Panc1 (cell line): ENCODE measurements around the gene RNF25.

Experiments used
- SIN3A ChIP-seq: IDR thresholded peaks from 2 replicates; pipeline ENCODE4 v1.6.1; 2012; ENCODE audit warnings: low read depth, mild to moderate bottlenecking, low read length, moderate library complexity, borderline replicate concordance; ENCODE audit not compliant: insufficient read depth
- TF ChIP-seq, protein P1 (sequence below): fragments of 450-650 bp; IDR thresholded peaks from 2 replicates; pipeline ENCODE4 v1.5.1; 2017; ENCODE audit warnings: mild to moderate bottlenecking
- TF ChIP-seq, protein P2 (sequence below), 2 experiments: IDR thresholded peaks; 2 replicates each; pipeline ENCODE4 v1.6.1; 2011 to 2012; ENCODE audit warnings: low read depth in 2 of 2, control low read depth in 1 of 2, low read length in 1 of 2, mild to moderate bottlenecking in 1 of 2, moderate library complexity in 1 of 2; ENCODE audit not compliant: insufficient read depth in 1 of 2

DNA sequence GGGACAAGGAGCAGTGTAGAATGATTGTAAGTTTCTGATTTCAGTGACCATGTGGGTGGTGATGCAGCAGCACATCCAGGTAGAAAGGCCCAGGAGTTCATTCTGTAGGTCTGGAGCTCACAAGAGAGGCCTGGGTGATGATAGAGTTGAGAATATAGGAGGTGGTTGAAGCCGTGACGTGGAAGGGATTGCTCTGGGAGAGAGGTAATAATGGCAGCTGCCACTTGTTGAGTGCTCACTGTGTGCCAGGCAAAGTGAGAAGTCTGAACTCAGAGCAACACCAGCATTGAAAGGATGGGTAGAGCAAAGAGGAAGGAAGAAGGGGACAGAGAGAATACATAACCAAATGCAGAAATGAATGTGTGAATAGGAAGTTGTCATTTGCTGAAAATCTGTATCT, 42.1 kb upstream of the RNF25 start:
- TF ChIP-seq, protein P1, sequence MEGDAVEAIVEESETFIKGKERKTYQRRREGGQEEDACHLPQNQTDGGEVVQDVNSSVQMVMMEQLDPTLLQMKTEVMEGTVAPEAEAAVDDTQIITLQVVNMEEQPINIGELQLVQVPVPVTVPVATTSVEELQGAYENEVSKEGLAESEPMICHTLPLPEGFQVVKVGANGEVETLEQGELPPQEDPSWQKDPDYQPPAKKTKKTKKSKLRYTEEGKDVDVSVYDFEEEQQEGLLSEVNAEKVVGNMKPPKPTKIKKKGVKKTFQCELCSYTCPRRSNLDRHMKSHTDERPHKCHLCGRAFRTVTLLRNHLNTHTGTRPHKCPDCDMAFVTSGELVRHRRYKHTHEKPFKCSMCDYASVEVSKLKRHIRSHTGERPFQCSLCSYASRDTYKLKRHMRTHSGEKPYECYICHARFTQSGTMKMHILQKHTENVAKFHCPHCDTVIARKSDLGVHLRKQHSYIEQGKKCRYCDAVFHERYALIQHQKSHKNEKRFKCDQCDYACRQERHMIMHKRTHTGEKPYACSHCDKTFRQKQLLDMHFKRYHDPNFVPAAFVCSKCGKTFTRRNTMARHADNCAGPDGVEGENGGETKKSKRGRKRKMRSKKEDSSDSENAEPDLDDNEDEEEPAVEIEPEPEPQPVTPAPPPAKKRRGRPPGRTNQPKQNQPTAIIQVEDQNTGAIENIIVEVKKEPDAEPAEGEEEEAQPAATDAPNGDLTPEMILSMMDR = no peak
- TF ChIP-seq, protein P2, sequence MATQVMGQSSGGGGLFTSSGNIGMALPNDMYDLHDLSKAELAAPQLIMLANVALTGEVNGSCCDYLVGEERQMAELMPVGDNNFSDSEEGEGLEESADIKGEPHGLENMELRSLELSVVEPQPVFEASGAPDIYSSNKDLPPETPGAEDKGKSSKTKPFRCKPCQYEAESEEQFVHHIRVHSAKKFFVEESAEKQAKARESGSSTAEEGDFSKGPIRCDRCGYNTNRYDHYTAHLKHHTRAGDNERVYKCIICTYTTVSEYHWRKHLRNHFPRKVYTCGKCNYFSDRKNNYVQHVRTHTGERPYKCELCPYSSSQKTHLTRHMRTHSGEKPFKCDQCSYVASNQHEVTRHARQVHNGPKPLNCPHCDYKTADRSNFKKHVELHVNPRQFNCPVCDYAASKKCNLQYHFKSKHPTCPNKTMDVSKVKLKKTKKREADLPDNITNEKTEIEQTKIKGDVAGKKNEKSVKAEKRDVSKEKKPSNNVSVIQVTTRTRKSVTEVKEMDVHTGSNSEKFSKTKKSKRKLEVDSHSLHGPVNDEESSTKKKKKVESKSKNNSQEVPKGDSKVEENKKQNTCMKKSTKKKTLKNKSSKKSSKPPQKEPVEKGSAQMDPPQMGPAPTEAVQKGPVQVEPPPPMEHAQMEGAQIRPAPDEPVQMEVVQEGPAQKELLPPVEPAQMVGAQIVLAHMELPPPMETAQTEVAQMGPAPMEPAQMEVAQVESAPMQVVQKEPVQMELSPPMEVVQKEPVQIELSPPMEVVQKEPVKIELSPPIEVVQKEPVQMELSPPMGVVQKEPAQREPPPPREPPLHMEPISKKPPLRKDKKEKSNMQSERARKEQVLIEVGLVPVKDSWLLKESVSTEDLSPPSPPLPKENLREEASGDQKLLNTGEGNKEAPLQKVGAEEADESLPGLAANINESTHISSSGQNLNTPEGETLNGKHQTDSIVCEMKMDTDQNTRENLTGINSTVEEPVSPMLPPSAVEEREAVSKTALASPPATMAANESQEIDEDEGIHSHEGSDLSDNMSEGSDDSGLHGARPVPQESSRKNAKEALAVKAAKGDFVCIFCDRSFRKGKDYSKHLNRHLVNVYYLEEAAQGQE (IDR thresholded peaks at IDR 0.05; ENCODE audit: insufficient read depth in 1 of 2, low read depth in 2 of 2, low read length in 1 of 2) = no peak
- TF ChIP-seq SIN3A = no peak
